ENCODE measurements around the gene ZSCAN18. TPM values are rescaled to one million over a fixed set of nuclear protein-coding genes. Genes with fewer than 3 reads are reported as not detected.

The ZSCAN18 gene
- polyA plus RNA-seq, 3 donors, result 1.1 to 4.1 (median 2.3) TPM

- Histone ChIP-seq H3K27me3 (ENCODE audit: control insufficient read depth in 2 of 2, insufficient read depth in 2 of 2, low read length in 2 of 2) (peaks cover 0 to 3% of the 10 kb centered on the region in 2 donors), H3K9me3 (replicated peaks in 1 of 2; ENCODE audit: control insufficient read depth in 1 of 2, insufficient read depth in 1 of 2, low read length in 2 of 2) (peaks cover 88 to 93% of the 10 kb centered on the region in 2 donors)
These were observed 59.3 kb downstream of the ZSCAN18 start for GRCh38 chr19:58038688-58039204.

More at GRCh38 chr19:58038688-58039204, 59.3 kb downstream of the ZSCAN18 start:
- H3K36me3 Mint-ChIP-seq, result peaks cover 0 to 2% of the 10 kb centered on the region in 2 donors
- no peak overlapping the region for H3K4me3 Mint-ChIP-seq
- no peak for DNase-seq
- no peak overlapping the region for H3K27ac ChIP-seq (ENCODE audit: low read depth in 1 of 2, low read length in 2 of 2)
- no peaks in the 10 kb centered on the region for H4K20me1 ChIP-seq (ENCODE audit: insufficient read depth, low read length)
- no peak overlapping the region for H2AFZ ChIP-seq (ENCODE audit: insufficient read depth, low read depth, low read length, poor library complexity, severe bottlenecking)
- H3K9ac ChIP-seq (ENCODE audit: insufficient read depth, low read length, poor library complexity, severe bottlenecking), result no peak overlapping the region
- 6% methylated on average over 3 of the region's 8 CpGs for WGBS (ENCODE audit: insufficient coverage)
- H3K4me3 ChIP-seq (replicated peaks in 1 of 3; ENCODE audit: low read depth in 2 of 3, low read length in 3 of 3), result no peak overlapping the region
- peaks cover 2% of the 10 kb centered on the region for H3K4me1 Mint-ChIP-seq
- no peaks in the 10 kb centered on the region for H3K36me3 ChIP-seq (replicated peaks in 1 of 2; ENCODE audit: control insufficient read depth in 1 of 2, insufficient read depth in 2 of 2, low read length in 2 of 2)
- H3K9me3 Mint-ChIP-seq, result peaks cover 59 to 92% (median 83%) of the 10 kb centered on the region in 7 donors
- intact Hi-C loops (cut with micrococcal nuclease), result loop anchor here in 1 of 2 donors (2.0 kb wide), 1 partner anchor 28 kb away; no protein-coding TSS in a partner anchor
- no peak overlapping the region for H3K27ac Mint-ChIP-seq
- TF ChIP-seq CTCF (IDR thresholded peaks at IDR 0.05), result no peak
- H3K27me3 Mint-ChIP-seq (ENCODE audit: low read depth in 3 of 3), result peaks cover 11 to 25% (median 20%) of the 10 kb centered on the region in 3 donors
- H3K4me2 ChIP-seq (replicated peaks; ENCODE audit: extremely low read depth, low read length, poor library complexity, severe bottlenecking), result no peak overlapping the region
- H3K79me2 ChIP-seq (ENCODE audit: insufficient read depth, low read length), result no peaks in the 10 kb centered on the region
- no peaks in the 10 kb centered on the region for H3K4me1 ChIP-seq (ENCODE audit: control insufficient read depth in 1 of 2, insufficient read depth in 2 of 2, low read length in 2 of 2)
